Measurements from ENCODE around the gene STKLD1.
"Not testable (repeated sequence)": the region's sequence is repeated elsewhere in the genome, so short reads cannot be mapped to it uniquely, and the experiment has no call there.

The STKLD1 gene

DNA sequence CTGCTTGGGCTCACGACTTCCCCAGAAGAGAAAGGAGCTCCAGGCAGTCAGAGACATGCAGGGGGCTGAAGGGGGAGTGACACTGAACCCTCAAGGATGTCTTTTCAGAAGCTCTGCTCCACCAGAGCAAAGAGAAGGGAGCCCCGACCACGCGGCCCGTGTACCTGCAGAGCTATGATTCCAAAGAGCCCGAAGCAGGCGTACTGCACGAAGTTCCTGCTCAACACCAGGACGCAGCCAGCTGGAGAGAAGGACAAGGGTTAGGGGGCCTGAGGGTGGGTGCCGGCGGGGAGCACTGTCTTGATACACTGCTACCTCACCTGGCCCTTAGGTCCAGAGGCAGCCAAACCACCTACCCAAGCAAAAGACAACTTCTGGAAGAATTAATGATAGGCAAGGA, 9.7 kb upstream of the STKLD1 start:
- DNase-seq, result no peak

DNA sequence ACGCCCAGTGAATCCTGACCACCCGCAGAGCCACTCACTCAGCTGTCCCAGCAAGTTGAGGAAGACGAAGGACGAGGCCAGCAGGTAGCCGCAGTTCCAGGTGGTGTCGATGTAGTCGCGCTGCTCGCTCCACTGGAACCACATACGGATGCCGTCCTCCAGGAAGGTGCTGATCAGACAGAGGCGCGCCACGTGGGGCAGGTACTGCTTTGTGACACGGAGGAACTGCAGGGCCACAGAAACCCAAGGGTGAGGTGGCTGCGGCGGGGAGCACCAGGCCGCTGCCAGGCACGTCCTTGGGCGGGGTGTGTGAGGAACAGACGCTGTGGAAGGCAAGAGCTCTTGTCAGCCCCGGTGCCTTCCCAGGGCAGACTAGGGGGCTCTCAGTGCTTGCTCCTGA, 8.9 kb upstream of the STKLD1 start:
- DNase-seq, result no peak

DNA sequence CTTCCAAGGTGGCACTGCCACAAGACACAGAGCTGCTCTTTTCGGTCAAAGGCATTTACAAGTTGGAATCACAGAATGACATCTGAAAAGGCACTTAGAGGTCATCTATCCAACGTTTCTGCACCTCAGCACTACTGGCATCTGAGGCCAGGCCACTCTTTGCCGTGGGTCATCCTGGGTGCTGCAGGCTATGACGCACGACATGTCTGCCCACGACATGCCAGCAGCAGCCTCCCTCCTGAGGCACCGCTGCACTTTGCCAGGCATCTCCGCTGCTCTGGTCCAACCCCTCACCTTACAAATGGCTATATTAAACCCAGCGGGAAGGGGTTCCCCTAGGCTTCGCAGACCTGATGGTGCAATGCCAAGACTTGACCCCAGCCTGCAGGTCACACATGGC, 8.4 kb upstream of the STKLD1 start:
- DNase-seq, result no peak

DNA sequence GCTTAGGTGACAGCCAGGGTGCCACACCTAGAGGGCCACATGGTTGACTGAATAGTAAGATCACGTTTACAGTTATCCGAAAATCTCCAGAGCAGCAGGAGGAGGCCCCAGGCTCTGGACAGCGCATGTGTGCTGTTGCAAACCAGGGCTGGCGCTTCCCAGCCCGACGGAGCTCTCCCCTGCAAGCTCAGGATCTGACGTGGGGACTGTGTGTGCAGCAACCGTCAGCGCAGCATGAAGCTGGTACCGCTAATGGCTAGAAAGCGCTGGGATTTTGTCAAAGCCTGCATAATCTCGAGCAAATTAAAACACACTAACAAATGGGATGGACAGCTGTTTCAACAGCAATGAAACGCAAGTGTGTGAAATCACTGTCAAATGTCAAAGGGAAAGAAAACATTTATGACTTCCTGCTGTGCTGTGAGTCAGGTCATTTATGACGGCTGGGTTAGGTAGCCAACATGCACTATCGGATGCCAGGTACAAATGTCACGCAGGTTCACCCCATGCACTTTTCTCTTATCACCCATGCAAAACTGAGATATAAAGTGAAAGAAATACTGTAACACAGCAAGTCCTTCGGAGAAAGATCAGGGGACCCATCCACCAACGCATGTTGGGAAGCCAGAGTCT, 7.8 kb upstream of the STKLD1 start:
- DNase-seq, result peak; percentile 98

DNA sequence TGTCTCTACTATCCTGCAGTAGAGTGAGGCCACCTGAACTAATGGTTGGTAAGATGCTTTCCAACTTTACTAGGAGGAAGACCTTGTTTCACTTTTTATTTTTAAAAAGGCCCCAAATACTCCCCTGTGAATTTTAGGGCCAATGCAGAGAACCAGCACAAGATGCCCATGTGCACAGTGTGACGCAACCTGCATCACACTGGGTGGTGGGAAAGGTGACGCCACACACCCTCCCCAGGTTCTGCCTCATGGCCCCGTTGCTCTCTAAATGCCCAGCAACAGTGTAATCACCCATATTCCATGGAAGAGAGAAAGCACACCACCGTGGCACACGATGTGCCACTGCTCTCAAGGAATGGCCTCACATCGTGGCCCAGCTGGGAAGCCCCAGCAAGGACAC, 6.7 kb upstream of the STKLD1 start:
- no peak for DNase-seq

DNA sequence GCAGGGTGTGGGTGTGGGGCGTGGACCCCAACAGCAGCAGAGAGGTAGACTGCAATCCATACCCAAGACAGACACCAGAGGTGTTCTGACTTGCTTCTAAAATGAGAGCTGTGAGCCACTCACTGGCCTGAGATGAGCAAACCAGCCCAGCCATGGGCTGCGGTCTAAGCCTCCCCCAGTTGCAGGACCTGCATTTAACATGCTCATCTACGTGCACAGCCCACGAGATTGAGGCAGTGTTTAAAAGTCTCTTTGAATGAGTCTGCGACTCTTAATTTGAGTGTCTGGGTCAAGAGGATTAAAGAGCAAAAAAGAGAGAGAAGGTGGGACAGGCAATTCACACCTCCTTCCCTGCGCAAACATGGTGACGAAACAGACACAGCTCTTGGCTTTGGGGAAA, 6.2 kb upstream of the STKLD1 start:
- DNase-seq, result no peak

DNA sequence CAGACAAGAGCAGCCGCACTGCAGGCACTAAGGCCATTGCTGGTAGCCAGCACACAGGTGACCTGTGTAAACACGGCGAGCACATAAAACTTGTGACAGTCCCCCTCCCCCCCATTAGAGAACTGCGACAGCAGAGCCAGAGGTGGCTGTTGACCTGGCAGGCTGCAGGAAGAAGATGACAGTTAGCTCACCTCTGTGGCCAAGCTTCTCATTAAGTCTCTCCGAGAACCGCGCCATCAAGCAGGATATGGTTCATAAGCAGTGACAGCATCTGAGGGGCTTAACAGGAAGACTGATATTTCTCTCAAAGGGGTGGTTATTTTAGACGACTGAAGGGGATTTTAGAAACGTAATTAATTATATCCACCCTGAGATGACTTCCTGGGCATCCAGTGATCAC, 5.5 kb upstream of the STKLD1 start:
- DNase-seq, result no peak

DNA sequence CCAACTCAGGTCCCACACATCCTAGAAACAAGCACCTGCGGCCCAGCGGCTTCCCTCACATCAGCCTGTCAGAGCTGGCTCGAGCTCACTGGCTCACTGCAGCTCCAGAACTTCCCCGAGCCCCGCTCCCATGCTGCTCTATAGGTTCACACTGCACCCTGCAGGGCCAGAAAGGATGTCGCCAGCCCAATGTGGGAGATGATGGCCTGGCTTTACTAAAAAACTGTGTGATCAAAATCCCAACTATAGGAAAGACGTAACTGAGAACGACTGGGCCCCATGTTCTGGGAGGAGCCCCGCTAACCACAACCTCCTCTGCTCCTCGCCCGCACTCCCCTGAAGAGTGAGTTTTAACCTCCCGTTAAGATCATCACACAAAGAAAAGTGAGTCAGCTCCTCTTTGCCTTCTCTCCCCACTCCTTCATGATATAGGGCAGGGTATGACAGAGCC, 4.9 kb upstream of the STKLD1 start:
- DNase-seq, result no peak

DNA sequence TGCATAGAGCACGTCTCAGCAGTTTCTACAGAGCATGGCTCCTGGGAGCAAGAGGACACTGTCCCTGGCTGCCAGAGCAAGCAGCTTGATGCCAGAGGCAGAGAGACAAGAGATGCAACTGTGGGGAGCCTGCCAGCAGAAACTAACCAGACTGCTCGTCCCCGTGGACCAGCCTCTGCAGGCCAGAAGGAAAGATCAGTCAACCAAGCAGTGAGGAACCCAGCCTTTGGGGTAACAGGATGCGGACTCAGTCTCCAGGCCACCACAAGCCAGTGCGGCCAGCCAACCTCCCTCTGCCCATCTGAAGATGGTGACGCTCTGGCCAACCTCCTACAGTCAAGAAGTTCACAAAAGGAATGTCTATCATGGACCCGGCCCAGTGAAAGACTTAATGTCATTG, 4.0 kb upstream of the STKLD1 start:
- DNase-seq, result no peak

DNA sequence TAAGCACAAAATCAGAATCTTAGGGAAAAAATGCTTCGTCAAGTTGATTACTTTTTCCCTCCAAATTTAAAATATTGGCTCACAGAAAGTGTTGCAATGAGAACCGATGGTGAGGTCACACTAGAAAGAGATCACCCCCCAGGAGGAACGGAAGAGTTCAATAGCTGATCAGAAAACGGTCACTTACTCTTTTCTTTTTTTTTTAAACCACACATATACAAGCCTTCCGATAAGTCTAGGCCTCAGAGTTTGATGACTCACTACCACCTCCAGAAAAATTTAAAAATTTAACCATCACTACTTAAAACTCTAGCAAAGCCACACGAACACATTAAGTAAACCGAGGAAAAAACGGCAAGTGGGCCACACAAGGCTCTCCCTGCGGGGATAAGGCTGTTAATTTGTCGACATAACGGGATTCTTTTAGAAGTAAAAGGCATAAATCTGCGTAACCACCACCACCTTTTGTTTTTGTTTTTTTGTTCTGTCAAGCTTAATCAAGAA, 1.5 kb upstream of the STKLD1 start:
- DNase-seq, result no peak

DNA sequence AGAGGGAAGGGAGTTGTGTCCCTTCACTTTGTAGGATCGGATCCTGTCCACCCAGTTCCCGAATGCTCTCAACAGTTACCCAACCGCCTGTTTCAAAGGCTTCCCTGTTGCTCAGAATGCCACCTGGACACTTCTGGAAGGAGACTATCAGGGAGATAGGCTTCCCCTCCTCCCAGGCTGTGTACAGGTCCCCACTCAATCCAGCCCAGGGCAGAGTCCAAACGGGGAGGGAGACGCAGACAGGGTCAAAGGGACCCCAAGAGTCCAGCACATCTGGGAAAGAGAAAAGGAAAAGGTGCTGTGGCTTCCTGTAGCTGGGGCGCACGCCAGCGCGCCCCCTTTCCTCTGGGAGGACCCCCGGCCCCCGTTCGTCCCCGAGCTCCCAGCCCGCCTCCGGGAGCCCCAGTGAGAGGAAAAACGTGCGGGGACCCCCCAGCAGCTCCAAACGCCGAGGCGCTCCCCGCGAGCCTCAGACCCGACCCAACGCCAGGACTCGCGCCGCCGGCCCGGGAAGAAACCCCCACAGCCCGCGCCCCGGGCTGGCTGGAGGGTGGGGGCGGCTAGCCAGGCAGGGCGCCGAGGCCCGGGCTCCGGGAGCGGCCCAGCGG, 946 bp upstream of the STKLD1 start:
- DNase-seq, result peak; percentile 76

DNA sequence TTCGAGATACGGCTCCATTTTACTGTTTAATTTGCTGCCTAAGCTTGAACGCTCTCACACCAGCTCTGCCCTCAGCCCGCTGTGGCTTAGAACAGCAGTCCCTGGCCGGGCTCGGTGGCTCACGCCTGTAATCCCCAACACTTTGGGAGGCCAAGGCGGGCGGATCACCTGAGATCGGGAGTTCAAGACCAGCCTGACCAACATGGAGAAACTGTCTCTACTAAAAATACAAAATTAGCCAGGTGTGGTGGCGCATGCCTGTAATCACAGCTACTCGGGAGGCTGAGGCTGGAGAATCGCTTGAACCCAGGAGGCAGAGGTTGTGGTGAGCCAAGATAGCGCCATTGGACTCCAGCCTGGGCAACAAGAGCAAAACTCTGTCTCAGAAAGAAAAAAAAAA, 1.1 kb downstream of the STKLD1 start:
- DNase-seq, result not testable (repeated sequence)

DNA sequence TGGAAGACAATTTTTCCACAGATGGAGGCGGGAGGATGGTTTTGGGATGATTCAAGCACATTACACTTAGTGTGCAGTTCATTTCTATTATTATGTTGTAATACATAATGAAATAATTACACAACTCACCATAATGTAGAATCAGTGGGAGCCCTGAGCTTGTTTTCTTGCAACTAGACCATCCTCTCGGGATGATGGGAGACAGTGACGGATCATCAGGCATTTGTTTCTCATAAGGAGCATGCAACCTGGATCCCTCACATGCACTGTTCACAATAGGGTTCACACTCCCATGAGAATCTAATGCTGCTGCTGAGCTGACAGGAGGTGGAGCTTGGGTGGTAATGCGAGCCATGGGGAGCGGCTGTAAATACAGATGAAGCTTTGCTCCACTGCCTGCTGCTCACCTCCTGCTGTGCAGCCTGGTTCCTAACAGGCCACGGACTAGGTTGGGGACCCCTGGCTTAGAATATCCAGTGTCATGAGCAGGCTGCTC, 1.6 kb downstream of the STKLD1 start:
- DNase-seq, result peak; percentile 70

DNA sequence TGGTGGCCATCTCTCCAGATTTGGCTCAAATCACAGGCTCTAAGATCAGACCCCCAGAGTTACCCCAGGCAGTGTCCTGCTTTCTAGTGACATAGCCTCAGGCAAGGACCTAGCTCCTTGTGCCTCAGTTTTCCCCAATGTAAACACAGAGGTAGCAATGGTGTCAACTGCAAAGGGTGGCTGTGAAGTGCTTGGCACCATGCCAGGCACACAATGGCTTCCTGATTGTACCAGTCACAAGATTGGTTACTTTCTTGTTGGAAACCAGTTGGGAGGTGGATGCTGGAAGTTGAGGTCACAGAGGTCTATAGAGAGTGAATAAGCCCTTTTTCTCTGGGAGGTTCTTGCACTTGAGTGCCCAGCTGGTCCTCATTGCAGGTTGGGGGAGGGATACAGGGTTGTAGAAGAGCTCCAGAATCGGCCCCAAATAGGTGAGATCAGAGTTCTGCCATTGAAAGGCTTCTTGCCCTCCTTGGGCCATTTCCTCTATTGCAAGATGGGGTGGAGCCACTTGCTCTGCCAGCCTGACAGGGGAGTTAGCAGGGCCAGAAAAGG, 2.3 kb downstream of the STKLD1 start:
- DNase-seq, result peak; percentile 54

DNA sequence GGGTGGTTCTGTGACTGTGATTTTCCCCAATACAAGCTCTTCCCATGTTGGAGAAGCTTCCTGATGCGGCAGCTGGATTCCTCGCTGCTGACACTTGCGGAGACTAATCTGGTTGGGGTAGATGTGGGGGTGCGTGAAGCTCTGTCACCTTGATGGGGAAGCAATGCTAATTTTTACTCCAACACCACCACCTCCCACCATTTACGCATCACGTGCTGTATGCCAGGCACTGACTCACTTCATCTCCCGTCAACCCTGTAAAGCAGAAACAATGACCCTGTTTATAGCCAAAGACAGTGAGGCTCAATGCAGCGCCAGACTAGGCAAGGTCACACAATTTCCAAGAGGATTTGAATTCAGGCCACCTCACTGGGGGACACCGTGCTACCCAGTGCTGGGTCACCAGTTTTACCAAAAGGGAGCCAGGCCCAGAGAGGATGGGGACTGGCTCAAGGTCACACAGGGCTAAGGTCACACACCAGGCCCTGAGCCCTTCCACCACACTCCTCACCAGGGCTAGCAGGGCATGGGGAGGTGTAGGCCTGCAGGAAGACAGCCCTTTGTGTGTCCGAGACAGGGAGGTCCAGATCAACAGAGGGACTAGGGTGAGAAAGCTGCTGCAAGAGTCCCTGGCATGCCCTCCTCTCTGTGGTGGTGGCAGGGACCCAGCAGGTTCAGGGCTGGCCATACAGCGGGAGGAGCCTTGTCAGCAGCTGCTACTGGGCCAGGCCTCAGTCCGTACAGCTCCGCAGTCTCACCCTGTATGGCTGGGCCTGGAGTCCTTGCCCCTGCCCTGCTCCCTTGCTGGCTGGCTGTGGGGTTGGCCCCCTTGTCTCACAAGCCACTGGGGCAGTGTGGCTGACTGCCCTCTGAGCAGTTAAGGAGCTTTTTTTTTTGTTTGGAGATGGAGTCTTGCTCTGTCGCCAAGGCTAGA, 3.3 kb downstream of the STKLD1 start:
- DNase-seq, result no peak

DNA sequence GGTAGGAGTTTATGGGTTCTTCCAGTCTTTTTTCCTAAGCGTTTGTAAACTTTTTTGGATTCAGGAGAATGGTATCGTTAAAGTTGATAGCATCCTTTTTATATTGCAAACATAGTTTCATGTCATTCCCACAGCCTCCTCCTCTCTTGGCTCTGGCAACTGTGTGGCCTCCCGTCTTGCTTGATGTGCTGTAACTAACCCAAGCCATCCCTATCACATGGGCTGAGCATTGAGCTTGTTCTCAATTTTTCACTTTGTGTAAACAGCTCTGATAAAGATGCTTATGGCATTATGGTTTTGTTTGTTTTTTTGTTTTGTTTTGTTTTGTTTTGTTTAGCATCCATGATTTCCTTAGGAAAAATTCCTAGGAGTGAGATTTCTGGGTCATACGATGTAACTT, 4.6 kb downstream of the STKLD1 start:
- no peak for DNase-seq

DNA sequence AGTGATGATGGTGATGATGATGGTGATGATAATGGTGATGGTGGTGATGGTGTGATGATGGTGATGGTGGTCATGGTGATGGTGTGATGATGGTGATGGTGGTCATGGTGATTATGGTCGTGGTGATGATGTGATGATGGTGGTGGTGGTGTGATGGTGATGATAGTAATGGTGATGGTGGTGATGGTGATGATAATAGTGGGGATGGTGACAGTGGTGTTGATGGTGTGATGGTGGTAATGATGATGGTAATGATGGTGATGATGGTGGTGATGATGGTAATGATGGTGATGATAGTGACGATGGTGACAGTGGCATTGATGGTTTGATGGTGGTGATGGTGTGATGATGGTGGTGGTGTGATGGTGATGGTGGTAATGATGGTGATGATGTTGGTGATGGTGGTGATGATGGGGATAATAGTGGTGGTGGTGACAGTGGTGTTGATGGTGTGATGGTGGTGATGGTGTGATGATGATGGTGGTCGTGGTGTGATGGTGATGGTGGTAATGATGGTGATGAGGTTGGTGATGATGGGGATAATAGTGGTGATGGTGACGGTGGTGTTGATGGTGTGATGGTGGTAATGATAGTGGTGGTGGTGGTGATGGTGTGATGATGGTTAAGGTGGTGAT, 6.5 kb downstream of the STKLD1 start:
- no peak for DNase-seq

DNA sequence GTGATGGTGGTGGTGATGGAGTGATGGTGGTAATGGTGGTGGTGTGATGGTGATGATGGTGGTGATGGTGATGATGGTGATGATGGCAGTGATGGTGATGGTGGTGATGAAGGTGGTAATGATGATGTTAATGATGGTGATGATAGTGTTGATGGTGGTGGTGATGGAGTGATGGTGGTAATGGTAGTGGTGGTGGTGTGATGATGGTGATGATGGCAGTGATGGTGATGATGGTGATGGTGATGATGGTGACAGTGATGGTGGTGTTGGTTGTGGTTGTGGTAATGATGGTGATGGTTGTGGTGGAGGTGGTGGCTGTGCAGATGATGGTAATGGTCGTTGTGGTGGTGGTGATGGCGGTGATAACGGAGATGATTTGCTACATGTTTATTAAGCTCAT, 7.3 kb downstream of the STKLD1 start:
- DNase-seq, result no peak

DNA sequence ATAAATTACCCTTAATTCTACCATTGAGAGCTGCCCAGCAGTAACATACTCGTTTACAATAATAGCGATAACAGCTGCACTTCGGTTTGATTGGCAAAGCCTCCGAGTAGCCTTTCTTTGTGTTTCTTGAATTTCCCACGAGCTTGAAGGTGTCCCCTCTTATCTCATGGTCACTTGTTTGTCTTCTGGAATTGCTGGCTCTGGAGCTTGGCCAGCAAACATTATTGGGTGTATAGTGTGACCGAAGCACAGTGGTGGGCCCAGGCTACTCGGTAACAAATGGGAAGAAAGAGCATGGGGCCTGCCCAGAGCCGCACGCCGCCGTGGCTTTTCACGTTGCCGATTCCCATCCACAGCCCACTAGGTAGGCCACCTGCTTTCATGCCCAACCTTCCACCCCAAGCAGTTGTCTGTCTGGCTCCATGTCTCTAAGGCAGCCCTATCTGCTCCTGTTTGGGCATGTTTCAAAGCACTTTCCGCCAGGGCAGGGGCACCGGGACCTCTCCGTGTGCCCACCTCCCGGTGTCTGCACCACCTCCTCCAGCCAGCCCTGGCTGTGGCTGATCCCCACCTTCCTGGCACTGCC, 8.7 kb downstream of the STKLD1 start:
- no peak for DNase-seq

DNA sequence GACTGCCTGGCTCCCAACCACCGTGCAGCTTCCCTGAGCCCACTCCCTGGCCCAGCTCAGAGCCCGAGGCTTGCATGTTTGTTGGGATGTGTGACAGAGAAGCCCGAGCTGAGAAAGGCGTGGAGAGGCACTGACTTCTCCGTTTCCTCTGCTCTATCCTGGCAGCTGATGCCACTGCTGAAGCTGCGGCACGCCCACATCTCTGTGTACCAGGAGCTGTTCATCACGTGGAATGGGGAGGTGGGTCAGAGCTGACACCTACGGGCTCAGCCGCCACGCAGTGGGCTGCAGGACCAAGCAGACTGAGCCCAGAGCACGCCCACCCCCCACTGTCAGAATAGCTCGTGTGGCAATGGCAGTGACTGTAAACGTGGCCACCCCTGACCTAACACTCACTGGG, 9.3 kb downstream of the STKLD1 start:
- no peak for DNase-seq

DNA sequence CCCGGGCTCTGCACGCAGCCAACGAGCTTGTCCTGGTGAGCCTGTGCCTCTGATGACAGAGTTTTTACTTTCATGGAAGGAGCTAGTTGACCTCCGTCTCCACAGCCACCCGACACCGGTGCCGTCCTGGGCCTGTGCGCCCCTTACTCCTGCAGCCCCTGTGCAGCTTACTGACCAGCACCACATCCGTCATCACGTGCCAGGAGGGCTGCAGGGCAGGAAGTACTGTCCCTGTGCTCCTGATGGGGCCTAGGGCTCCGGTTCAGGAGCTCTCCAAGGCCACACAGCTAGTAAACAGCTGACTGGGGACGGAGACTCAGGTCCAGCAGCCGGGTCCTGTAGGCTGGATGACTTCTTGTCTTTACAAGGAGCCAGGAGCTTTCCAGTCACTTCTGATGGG, 10.2 kb downstream of the STKLD1 start:
- DNase-seq, result no peak

DNA sequence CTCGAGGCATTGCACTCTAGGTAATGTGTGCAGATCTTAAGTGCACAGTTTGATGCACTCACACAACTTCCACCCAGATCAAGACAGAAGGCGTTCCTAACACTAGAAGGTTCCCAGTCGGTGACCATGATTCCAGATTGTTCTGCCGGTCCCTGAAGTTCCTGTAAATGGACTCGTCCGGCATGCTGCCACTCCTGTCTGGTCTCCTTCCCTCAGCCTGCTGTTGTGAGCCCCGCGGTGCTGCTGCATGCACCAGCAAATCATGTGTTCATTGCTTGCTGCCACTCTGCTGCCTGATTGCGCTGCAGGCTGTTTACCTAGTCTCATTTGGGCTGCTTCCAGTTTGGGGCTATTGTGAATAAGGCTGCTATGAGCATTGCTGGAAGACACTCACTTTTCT, 11.5 kb downstream of the STKLD1 start:
- DNase-seq, result peak; percentile 94

All from NCI-H69 (cell line).